ENCODE measurements around the gene CPNE9.

GRCh38 chr3:9675736-9676290 lies 27.8 kb upstream of the CPNE9 start:
- TF ChIP-seq CTCF (IDR thresholded peaks at IDR 0.05 in 4 of 5, conservative IDR thresholded peaks at IDR 0.05 in 1 of 5), result no peak
- no peak for TF ChIP-seq POLR2A (IDR thresholded peaks at IDR 0.05)
